Vagina (tissue), 2 donors: Measurements from ENCODE around the gene NXPH4.

Source experiments
- CTCF ChIP-seq, 3 experiments: fragments of 450-650 bp in 2 of 3; fragments of 200-600 bp in 1 of 3; sonication (generic) in 1 of 3; IDR thresholded peaks; one replicate each; pipeline ENCODE4 v1.5.1; 2017 to 2019; ENCODE audit warnings: antibody characterized with exemption in 3 of 3, mild to moderate bottlenecking in 2 of 3, moderate library complexity in 2 of 3
- POLR2A ChIP-seq, 2 donors: fragments of 450-650 bp; IDR thresholded peaks; one replicate each; pipeline ENCODE4 v1.6.1; 2017; ENCODE audit warnings: antibody characterized with exemption in 2 of 2, mild to moderate bottlenecking in 2 of 2, moderate library complexity in 2 of 2
- POLR2AphosphoS5 ChIP-seq, 2 donors: sonication (generic); formaldehyde crosslinking; IDR thresholded peaks; one replicate each; pipeline ENCODE4 v1.9.0; 2017; ENCODE audit warnings: antibody characterized with exemption in 2 of 2, mild to moderate bottlenecking in 2 of 2, low read depth in 1 of 2; ENCODE audit not compliant: insufficient read depth in 1 of 2

GRCh38 chr12:57250541-57250940, 33.9 kb downstream of the NXPH4 start:
- TF ChIP-seq CTCF (IDR thresholded peaks at IDR 0.05) (no peak), POLR2A (IDR thresholded peaks at IDR 0.05) (no peak), POLR2AphosphoS5 (IDR thresholded peaks at IDR 0.05; ENCODE audit: insufficient read depth in 1 of 2, low read depth in 1 of 2) (no peak)
